GM19463 (cell line): ENCODE results near the gene NEUROG2.
"Not testable (repeated sequence)": the region's sequence is repeated elsewhere in the genome, so short reads cannot be mapped to it uniquely, and the experiment has no call there.

ENCODE experiments used
- ATAC-seq: cut with Tn5 transposase; IDR thresholded peaks from one replicate; pipeline ENCODE4 v1.9.1; 2021; ENCODE audit warnings: mild to moderate bottlenecking, moderate library complexity; ENCODE audit not compliant: unreplicated experiment

NEUROG2 gene

GRCh38 chr4:112516066-112516470 is at the start of gene NEUROG2:
TSS of gene NEUROG2 (minus strand) at chr4:112516180. CDS start at chr4:112515475, 705 bp downstream.
- no peak for ATAC-seq

- no peak for ATAC-seq
Measured at GRCh38 chr4:112564706-112565270, 48.8 kb upstream of the NEUROG2 start.

- peak; percentile 68 for ATAC-seq
Measured at GRCh38 chr4:112563431-112564200, 47.6 kb upstream of the NEUROG2 start.

- no peak for ATAC-seq
Measured at GRCh38 chr4:112562254-112562879, 46.4 kb upstream of the NEUROG2 start.

- ATAC-seq = peak; percentile 44
Measured at GRCh38 chr4:112560084-112560483, 44.1 kb upstream of the NEUROG2 start.

GRCh38 chr4:112559053-112559452 is 43.1 kb upstream of the NEUROG2 start:
- no peak for ATAC-seq

GRCh38 chr4:112557676-112558411 is 41.9 kb upstream of the NEUROG2 start:
- no peak for ATAC-seq

GRCh38 chr4:112554271-112554670 is 38.3 kb upstream of the NEUROG2 start:
- ATAC-seq = not testable (repeated sequence)

GRCh38 chr4:112552668-112553067 is 36.7 kb upstream of the NEUROG2 start:
- ATAC-seq = no peak

GRCh38 chr4:112550728-112551127 is 34.7 kb upstream of the NEUROG2 start:
- ATAC-seq = peak; percentile 68

- ATAC-seq = no peak
Measured at GRCh38 chr4:112546476-112546875, 30.5 kb upstream of the NEUROG2 start.

GRCh38 chr4:112545346-112545745 is 29.4 kb upstream of the NEUROG2 start:
- no peak for ATAC-seq

GRCh38 chr4:112540695-112541094 is 24.7 kb upstream of the NEUROG2 start:
- ATAC-seq = no peak

GRCh38 chr4:112536123-112536522 is 20.1 kb upstream of the NEUROG2 start:
- ATAC-seq = no peak

GRCh38 chr4:112532267-112532666 is 16.3 kb upstream of the NEUROG2 start:
- no peak for ATAC-seq

GRCh38 chr4:112531146-112531545 is 15.2 kb upstream of the NEUROG2 start:
- no peak for ATAC-seq

- no peak for ATAC-seq
Measured at GRCh38 chr4:112526061-112526460, 10.1 kb upstream of the NEUROG2 start.

GRCh38 chr4:112523764-112524505 is 8.0 kb upstream of the NEUROG2 start:
- ATAC-seq = peak; percentile 80

GRCh38 chr4:112523008-112523721 is 7.2 kb upstream of the NEUROG2 start:
- peak; percentile 48 for ATAC-seq

GRCh38 chr4:112522431-112522830 is 6.5 kb upstream of the NEUROG2 start:
- ATAC-seq = not testable (repeated sequence)
